Panc1 (cell line): ENCODE measurements around the gene SCAMP1. TPM values are rescaled to one million over a fixed set of nuclear protein-coding genes. Genes with fewer than 3 reads are reported as not detected.
"Not testable (repeated sequence)": the region's sequence is repeated elsewhere in the genome, so short reads cannot be mapped to it uniquely, and the experiment has no call there.

ENCODE experiments used
- ATAC-seq: fragments of 200-7000 bp; cut with Tn5 transposase; 2 replicates; pipeline ENCODE4 v1.9.1; 2020; ENCODE audit warnings: mild to moderate bottlenecking, moderate library complexity
- BruUV-seq: library from RNA; stranded (reverse); fragments of 400-500 nt; replicated peaks from 2 replicates; lab custom pipeline; 2021; lab: Mats Ljungman, UMichigan
- CTCF ChIA-PET: fragments of 300-600 bp; sonication (Branson Sonifier 250); formaldehyde crosslinking; loops from one replicate; lab custom pipeline; 2022; ENCODE audit warnings: antibody characterized with exemption; lab: Charles Lee
- POLR2A ChIA-PET: fragments of 300-600 bp; sonication (Branson Sonifier 250); formaldehyde crosslinking; loops from one replicate; lab custom pipeline; 2022; ENCODE audit warnings: antibody characterized with exemption; lab: Charles Lee
- DNase-seq: peaks from one replicate; pipeline ENCODE4 v3.0.0-alpha.2; 2010; ENCODE audit warnings: low read depth, low spot score
- H3K27ac ChIP-seq: 2 replicates; pipeline ENCODE4 v1.5.1; 2011; ENCODE audit warnings: mild to moderate bottlenecking, low read length, inconsistent platforms
- H3K27me3 ChIP-seq: fragments of 200-500 bp; sonication (Bioruptor generic); 2 replicates; pipeline ENCODE4 v1.6.0; 2014; ENCODE audit warnings: low read length, inconsistent platforms; ENCODE audit not compliant: control insufficient read depth, insufficient read depth
- H3K36me3 ChIP-seq: fragments of 200-500 bp; sonication (Bioruptor generic); 2 replicates; pipeline ENCODE4 v1.5.1; 2014; ENCODE audit warnings: inconsistent platforms, mild to moderate bottlenecking, low read length, moderate library complexity; ENCODE audit not compliant: control insufficient read depth, insufficient read depth
- H3K4me1 ChIP-seq: 2 replicates; pipeline ENCODE4 v1.5.1; 2011; ENCODE audit warnings: inconsistent platforms, mild to moderate bottlenecking, low read length, moderate library complexity; ENCODE audit not compliant: control insufficient read depth, insufficient read depth
- H3K4me3 ChIP-seq, 2 experiments: 2 replicates each; pipeline ENCODE4 v1.5.1; 2011 to 2012; ENCODE audit warnings: low read depth in 2 of 2, low read length in 2 of 2, mild to moderate bottlenecking in 2 of 2, inconsistent platforms in 1 of 2, moderate library complexity in 1 of 2
- H3K9me3 ChIP-seq: fragments of 200-500 bp; sonication (Bioruptor generic); 2 replicates; pipeline ENCODE4 v1.5.1; 2014; ENCODE audit warnings: low read depth, mild to moderate bottlenecking, inconsistent platforms, low read length, moderate library complexity; ENCODE audit not compliant: control insufficient read depth, insufficient read depth
- CTCF ChIP-seq: fragments of 450-650 bp; IDR thresholded peaks from 2 replicates; pipeline ENCODE4 v1.5.1; 2017; ENCODE audit warnings: mild to moderate bottlenecking
- POLR2AphosphoS5 ChIP-seq: IDR thresholded peaks from 2 replicates; pipeline ENCODE4 v1.6.1; 2012; ENCODE audit warnings: mild to moderate bottlenecking, low read depth, low read length, moderate library complexity
- REST ChIP-seq, 2 experiments: IDR thresholded peaks; 2 replicates each; pipeline ENCODE4 v1.6.1; 2011 to 2012; ENCODE audit warnings: low read depth in 2 of 2, control low read depth in 1 of 2, low read length in 1 of 2, mild to moderate bottlenecking in 1 of 2, moderate library complexity in 1 of 2; ENCODE audit not compliant: insufficient read depth in 1 of 2
- SIN3A ChIP-seq: IDR thresholded peaks from 2 replicates; pipeline ENCODE4 v1.6.1; 2012; ENCODE audit warnings: low read depth, mild to moderate bottlenecking, low read length, moderate library complexity, borderline replicate concordance; ENCODE audit not compliant: insufficient read depth
- TCF7L2 ChIP-seq: IDR thresholded peaks from 2 replicates; pipeline ENCODE4 v1.6.1; 2011; ENCODE audit warnings: mild to moderate bottlenecking, low read depth, low read length, inconsistent platforms
- in situ Hi-C: cut with HindIII; loops from 2 replicates; pipeline ENCODE4 v1.10.0; 2016; ENCODE audit warnings: low sequenced_read_pairs, low pct_unique_long_range_greater_than_20kb
- intact Hi-C: fragments of 100-400 bp; cut with micrococcal nuclease; formaldehyde crosslinking; loops from one replicate; pipeline ENCODE4 v1.10.0; 2022; ENCODE audit not compliant: unreplicated experiment
- total RNA-seq: library from RNA; stranded (reverse); gene quantifications from one replicate; pipeline ENCODE4 v1.2.1, GENCODE V29; 2021; ENCODE audit not compliant: unreplicated experiment

Gene SCAMP1
- total RNA-seq, 1 experiment from 2014 or later: 51.3 TPM

GRCh38 chr5:78391357-78391756 lies 30.9 kb downstream of the SCAMP1 start:
- POLR2A ChIA-PET, in situ Hi-C loops, intact Hi-C loops: not testable (repeated sequence)

GRCh38 chr5:78397831-78398230 lies 37.4 kb downstream of the SCAMP1 start:
- no peaks in the 10 kb centered on the region for H3K9me3 ChIP-seq
- CTCF ChIA-PET: no interaction called here
- H3K4me3 ChIP-seq: no peak overlapping the region
- no peaks in the 10 kb centered on the region for H3K4me1 ChIP-seq
- H3K27me3 ChIP-seq: no peaks in the 10 kb centered on the region
- ATAC-seq (no peak), DNase-seq (no peak)
- H3K36me3 ChIP-seq: no peaks in the 10 kb centered on the region
- no peak overlapping the region for H3K27ac ChIP-seq
- in situ Hi-C loops: no loop called here
- POLR2A ChIA-PET: no interaction called here
- BruUV-seq: no TSS peak
- intact Hi-C loops: no loop called here
- TF ChIP-seq CTCF: no peak

More at GRCh38 chr5:78391357-78391756, 30.9 kb downstream of the SCAMP1 start:
- H3K27ac ChIP-seq, BruUV-seq, ATAC-seq, H3K4me3 ChIP-seq, H3K9me3 ChIP-seq, H3K27me3 ChIP-seq, CTCF ChIA-PET, DNase-seq, H3K36me3 ChIP-seq, H3K4me1 ChIP-seq: not testable (repeated sequence)

- Histone ChIP-seq H3K27ac (no peak overlapping the region), H3K36me3 (no peaks in the 10 kb centered on the region), H3K4me3 (no peak overlapping the region), H3K27me3 (no peaks in the 10 kb centered on the region), H3K9me3 (no peaks in the 10 kb centered on the region), H3K4me1 (no peaks in the 10 kb centered on the region)
- ChIA-PET CTCF (no interaction called here), POLR2A (no interaction called here)
- no TSS peak for BruUV-seq
- ATAC-seq (no peak), DNase-seq (no peak)
- intact Hi-C loops: no loop called here
- TF ChIP-seq TCF7L2 (no peak), SIN3A (no peak), POLR2AphosphoS5 (no peak), CTCF (no peak), REST (IDR thresholded peaks at IDR 0.05; ENCODE audit: insufficient read depth in 1 of 2, low read depth in 2 of 2, low read length in 1 of 2) (no peak)
- in situ Hi-C loops: no loop called here
These were observed 38.7 kb downstream of the SCAMP1 start for GRCh38 chr5:78399116-78399515.
